Activated gamma-delta T cell treated with anti-CD3 and anti-CD28 coated beads, Interleukin-2, amount 50 U/mL, for 16 hours (primary cell): Measurements from ENCODE around the gene STK16.
"Not testable (repeated sequence)": the region's sequence is repeated elsewhere in the genome, so short reads cannot be mapped to it uniquely, and the experiment has no call there.

Source experiments
- DNase-seq: peaks from one replicate; pipeline ENCODE4 v3.0.0-alpha.2; 2020; ENCODE audit warnings: low read depth

Gene STK16

GRCh38 chr2:219245148-219245898, at the start of gene STK16, which contains the start of gene GLB1L:
TSS of gene STK16 (plus strand) at chr2:219245479. CDS start at chr2:219246000, 521 bp downstream.
TSS of gene GLB1L (minus strand) at chr2:219245444. CDS start at chr2:219243573, 1,871 bp downstream.
- DNase-seq = peak; percentile 86

- DNase-seq = no peak
Measured at GRCh38 chr2:219197388-219197787, 47.9 kb upstream of the STK16 start.

- no peak for DNase-seq
Measured at GRCh38 chr2:219198974-219199373, 46.3 kb upstream of the STK16 start.

GRCh38 chr2:219199470-219200211, 45.6 kb upstream of the STK16 start:
- no peak for DNase-seq

- not testable (repeated sequence) for DNase-seq
Measured at GRCh38 chr2:219200502-219201326, 44.6 kb upstream of the STK16 start.

GRCh38 chr2:219201331-219201730, 43.9 kb upstream of the STK16 start:
- DNase-seq = not testable (repeated sequence)

- no peak for DNase-seq
Measured at GRCh38 chr2:219204425-219205164, 40.7 kb upstream of the STK16 start.

- no peak for DNase-seq
Measured at GRCh38 chr2:219205165-219205538, 40.1 kb upstream of the STK16 start.

GRCh38 chr2:219205981-219206327, 39.3 kb upstream of the STK16 start:
- DNase-seq = no peak

- peak; percentile 92 for DNase-seq
Measured at GRCh38 chr2:219206328-219207133, 38.7 kb upstream of the STK16 start, which contains the start of gene ZFAND2B. TSS of gene ZFAND2B (plus strand) at chr2:219206782. CDS start at chr2:219206988, 206 bp downstream.

GRCh38 chr2:219207134-219207883, 38.0 kb upstream of the STK16 start:
- no peak for DNase-seq

- no peak for DNase-seq
Measured at GRCh38 chr2:219207884-219208740, 37.2 kb upstream of the STK16 start.

GRCh38 chr2:219209236-219210195, 35.8 kb upstream of the STK16 start:
- no peak for DNase-seq

GRCh38 chr2:219210196-219210885, 34.9 kb upstream of the STK16 start:
- DNase-seq = no peak

GRCh38 chr2:219210886-219211362, 34.4 kb upstream of the STK16 start:
- DNase-seq = no peak

- no peak for DNase-seq
Measured at GRCh38 chr2:219213026-219213415, 32.3 kb upstream of the STK16 start.

GRCh38 chr2:219213486-219214071, 31.7 kb upstream of the STK16 start:
- DNase-seq = no peak
